HPDE6-E6E7 (cell line): ENCODE measurements around the gene ABO.
"Not testable (repeated sequence)": the region's sequence is repeated elsewhere in the genome, so short reads cannot be mapped to it uniquely, and the experiment has no call there.

ENCODE experiments used
- DNase-seq: peaks from one replicate; pipeline ENCODE4 v3.0.0; 2011; ENCODE audit warnings: missing footprints; ENCODE audit errors: extremely low spot score

Gene ABO

GRCh38 chr9:133205996-133206931, 68.7 kb downstream of the ABO start:
- no peak for DNase-seq

GRCh38 chr9:133205481-133205887, 69.5 kb downstream of the ABO start:
- DNase-seq: not testable (repeated sequence)
